C1 segment of cervical spinal cord (tissue), 14 donors: ENCODE measurements around the gene COL4A2.
"Not testable (repeated sequence)": the region's sequence is repeated elsewhere in the genome, so short reads cannot be mapped to it uniquely, and the experiment has no call there.

Experiments
- DNase-seq, 14 donors: peaks; one replicate each; lab custom pipeline; 2025; lab: John Stamatoyannopoulos, UW

Gene COL4A2

GRCh38 chr13:110307767-110308655 is 927 bp downstream of the COL4A2 start:
- peak in 1 of 14 donors; percentile 27 for DNase-seq

- no peak for DNase-seq
Measured at GRCh38 chr13:110308656-110309359, 1.7 kb downstream of the COL4A2 start.

- no peak for DNase-seq
Measured at GRCh38 chr13:110309661-110310524, 2.8 kb downstream of the COL4A2 start.

- DNase-seq = no peak
Measured at GRCh38 chr13:110310541-110311442, 3.7 kb downstream of the COL4A2 start.

- DNase-seq = no peak
Measured at GRCh38 chr13:110311443-110312338, 4.6 kb downstream of the COL4A2 start.

- no peak for DNase-seq
Measured at GRCh38 chr13:110312339-110313031, 5.4 kb downstream of the COL4A2 start.

GRCh38 chr13:110313261-110313660 is 6.2 kb downstream of the COL4A2 start:
- DNase-seq = not testable (repeated sequence)

- DNase-seq = not testable (repeated sequence)
Measured at GRCh38 chr13:110313733-110314132, 6.6 kb downstream of the COL4A2 start.

GRCh38 chr13:110314516-110315245 is 7.6 kb downstream of the COL4A2 start:
- no peak for DNase-seq

GRCh38 chr13:110316196-110316595 is 9.1 kb downstream of the COL4A2 start:
- DNase-seq = no peak

GRCh38 chr13:110317093-110317492 is 10.0 kb downstream of the COL4A2 start:
- no peak for DNase-seq

GRCh38 chr13:110317496-110318195 is 10.6 kb downstream of the COL4A2 start:
- DNase-seq = no peak

- no peak for DNase-seq
Measured at GRCh38 chr13:110318920-110319319, 11.8 kb downstream of the COL4A2 start.

GRCh38 chr13:110319397-110319773 is 12.3 kb downstream of the COL4A2 start:
- DNase-seq = no peak

GRCh38 chr13:110319774-110320509 is 12.9 kb downstream of the COL4A2 start:
- DNase-seq = no peak

GRCh38 chr13:110320645-110321044 is 13.6 kb downstream of the COL4A2 start:
- DNase-seq = no peak

- not testable (repeated sequence) for DNase-seq
Measured at GRCh38 chr13:110321573-110321972, 14.5 kb downstream of the COL4A2 start.
